Neuronal stem cell (in vitro differentiated cells): ENCODE results near the gene PLXNA4.

ENCODE experiments used
- DNase-seq: peaks from one replicate; pipeline ENCODE4 v3.0.0-alpha.2; 2013; ENCODE audit warnings: low spot score
- H2AFZ ChIP-seq: one replicate; pipeline ENCODE4 v1.6.1; 2013; ENCODE audit warnings: mild to moderate bottlenecking, low read length, inconsistent platforms
- H2AK5ac ChIP-seq: 2 replicates; pipeline ENCODE4 v1.6.1; 2013; ENCODE audit warnings: low read depth, mild to moderate bottlenecking, inconsistent platforms, low read length, moderate library complexity, mixed read lengths
- H2BK120ac ChIP-seq: 2 replicates; pipeline ENCODE4 v1.6.1; 2013; ENCODE audit warnings: low read depth, mild to moderate bottlenecking, inconsistent platforms, low read length, moderate library complexity, mixed read lengths
- H2BK12ac ChIP-seq: one replicate; pipeline ENCODE4 v1.6.1; 2013; ENCODE audit warnings: low read length, inconsistent platforms
- H2BK15ac ChIP-seq: 2 replicates; pipeline ENCODE4 v1.6.1; 2013; ENCODE audit warnings: mild to moderate bottlenecking, low read length, inconsistent platforms, mixed read lengths
- H2BK5ac ChIP-seq: one replicate; pipeline ENCODE4 v1.6.1; 2013; ENCODE audit warnings: inconsistent platforms, mild to moderate bottlenecking, low read length, moderate library complexity
- H3K14ac ChIP-seq: one replicate; pipeline ENCODE4 v1.6.1; 2013; ENCODE audit warnings: low read length, inconsistent platforms
- H3K18ac ChIP-seq: 2 replicates; pipeline ENCODE4 v1.6.1; 2013; ENCODE audit warnings: low read length, inconsistent platforms
- H3K23ac ChIP-seq: 2 replicates; pipeline ENCODE4 v1.6.1; 2013; ENCODE audit warnings: low read depth, mild to moderate bottlenecking, mixed read lengths, low read length, inconsistent platforms; ENCODE audit not compliant: poor library complexity
- H3K27ac ChIP-seq: replicated peaks from 3 replicates; pipeline ENCODE4 v1.5.1; 2013; ENCODE audit warnings: low read length, inconsistent platforms
- H3K27me3 ChIP-seq, 3 experiments: 2 replicates each; pipeline ENCODE4 v1.6.1; 2013; ENCODE audit warnings: low read length in 3 of 3, mild to moderate bottlenecking in 2 of 3, inconsistent platforms in 1 of 3, low read depth in 1 of 3, mixed read lengths in 1 of 3, moderate library complexity in 1 of 3; ENCODE audit not compliant: control insufficient read depth in 3 of 3, insufficient read depth in 3 of 3
- H3K36me3 ChIP-seq, 2 donors: replicated peaks in 1 of 2; 2 replicates each; pipeline ENCODE4 v1.6.1; 2013; ENCODE audit warnings: low read length in 2 of 2; ENCODE audit not compliant: control insufficient read depth in 2 of 2, insufficient read depth in 2 of 2
- H3K4ac ChIP-seq: 2 replicates; pipeline ENCODE4 v1.6.1; 2013; ENCODE audit warnings: inconsistent platforms, mild to moderate bottlenecking, low read length, moderate library complexity
- H3K4me1 ChIP-seq, 2 donors: 1 replicate in 1 of 2; 2 replicates in 1 of 2; pipeline ENCODE4 v1.6.1; 2013; ENCODE audit warnings: low read length in 2 of 2, low read depth in 1 of 2; ENCODE audit not compliant: control insufficient read depth in 2 of 2, insufficient read depth in 1 of 2
- H3K4me2 ChIP-seq: one replicate; pipeline ENCODE4 v1.6.1; 2013; ENCODE audit warnings: mild to moderate bottlenecking, low read length, inconsistent platforms; ENCODE audit not compliant: insufficient read depth, poor library complexity, severe bottlenecking
- H3K4me3 ChIP-seq, 2 donors: 2 replicates each; pipeline ENCODE4 v1.5.1; 2013; ENCODE audit warnings: low read length in 2 of 2, mild to moderate bottlenecking in 2 of 2, inconsistent platforms in 1 of 2, moderate library complexity in 1 of 2
- H3K79me1 ChIP-seq: one replicate; pipeline ENCODE4 v1.6.1; 2013; ENCODE audit warnings: low read depth, mild to moderate bottlenecking, inconsistent platforms, low read length, moderate library complexity
- H3K9ac ChIP-seq: one replicate; pipeline ENCODE4 v1.6.1; 2013; ENCODE audit warnings: mild to moderate bottlenecking, low read depth, low read length, inconsistent platforms; ENCODE audit not compliant: poor library complexity
- H3K9me3 ChIP-seq, 2 donors: replicated peaks in 1 of 2; 2 replicates each; pipeline versions ENCODE3 to v1.6.1; 2013; ENCODE audit warnings: low read length in 2 of 2, mild to moderate bottlenecking in 2 of 2, inconsistent platforms in 1 of 2, low read depth in 1 of 2, mixed read lengths in 1 of 2, moderate library complexity in 1 of 2; ENCODE audit not compliant: control insufficient read depth in 2 of 2, insufficient read depth in 1 of 2
- H4K8ac ChIP-seq: one replicate; pipeline ENCODE4 v1.6.1; 2013; ENCODE audit warnings: low read depth, mild to moderate bottlenecking, inconsistent platforms, low read length, moderate library complexity
- H4K91ac ChIP-seq: one replicate; pipeline ENCODE4 v1.6.1; 2013; ENCODE audit warnings: low read length, low read depth, mild to moderate bottlenecking, inconsistent platforms; ENCODE audit not compliant: poor library complexity
- WGBS, 2 donors: extraction: QIAGEN DNeasy Blood & Tissue Kit; methylation state at CpG; one replicate each; pipeline ENCODE4 v1.1.7; 2013; ENCODE audit warnings: missing lambda C conversion rate in 2 of 2, mixed read lengths in 1 of 2; ENCODE audit not compliant: insufficient read length in 2 of 2, insufficient replicate concordance in 1 of 2; ENCODE audit errors: extremely low coverage in 2 of 2; 5-methylcytosine and 5-hydroxymethylcytosine counted together

Gene PLXNA4

DNA sequence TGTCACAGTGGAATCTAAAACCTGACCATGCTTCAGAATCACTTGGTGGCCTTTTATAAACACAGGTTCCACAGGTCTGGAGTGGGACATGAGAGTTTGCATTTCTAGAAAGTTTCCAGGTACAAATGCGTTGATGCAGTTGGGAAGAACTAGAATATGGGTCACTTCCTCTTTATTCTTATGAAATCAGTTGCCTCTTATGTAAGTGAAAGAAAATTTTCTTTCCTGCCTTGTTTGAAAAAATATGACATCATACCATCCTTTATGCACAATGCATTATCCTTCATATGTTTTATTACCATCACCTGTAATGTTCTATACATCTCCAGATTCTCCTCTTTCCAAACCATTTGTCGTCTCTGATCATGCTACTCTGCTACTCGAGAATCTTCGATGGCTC lies 44.0 kb downstream of the PLXNA4 start:
- Histone ChIP-seq H3K4me1 (peaks cover 0 to 5% of the 10 kb centered on the region in 2 donors), H3K4me3 (no peak overlapping the region), H3K9me3 (no peaks in the 10 kb centered on the region), H2BK15ac (no peak overlapping the region), H3K27me3 (no peaks in the 10 kb centered on the region), H3K18ac (no peak overlapping the region), H3K79me1 (no peaks in the 10 kb centered on the region), H3K36me3 (no peaks in the 10 kb centered on the region), H2BK120ac (no peak overlapping the region), H3K27ac (no peak overlapping the region), H3K23ac (no peak overlapping the region), H2AK5ac (no peak overlapping the region), H4K91ac (no peak overlapping the region), H4K8ac (no peak overlapping the region), H3K4me2 (no peak overlapping the region), H3K9ac (no peak overlapping the region), H2AFZ (no peak overlapping the region), H3K14ac (no peak overlapping the region), H2BK5ac (no peak overlapping the region), H2BK12ac (no peak overlapping the region), H3K4ac (no peak overlapping the region)
- no CpG with 5 or more reads among the region's 4 CpGs for WGBS, 2 donors
- no peak for DNase-seq

DNA sequence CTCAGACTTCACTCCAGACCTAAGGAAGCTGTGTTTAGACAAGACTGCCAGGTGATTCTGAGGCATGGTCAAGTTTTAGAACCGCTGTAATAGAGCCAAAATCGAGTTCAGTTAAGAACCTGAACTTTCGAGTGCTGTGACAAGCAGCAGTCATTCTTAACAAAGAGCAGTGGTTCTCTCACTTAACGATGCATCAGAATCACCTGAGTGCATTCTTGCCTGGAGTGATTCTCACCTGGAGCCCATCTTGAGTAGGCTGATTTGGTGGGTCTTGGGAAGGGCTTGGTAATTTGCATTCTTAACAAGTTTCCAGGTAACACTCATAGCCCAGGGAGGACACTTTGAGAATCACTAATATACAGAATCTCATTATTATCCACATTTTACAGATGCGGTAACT lies 44.7 kb downstream of the PLXNA4 start:
- Histone ChIP-seq H3K4me3 (no peak overlapping the region), H3K9me3 (no peaks in the 10 kb centered on the region), H2AK5ac (no peak overlapping the region), H2BK12ac (no peak overlapping the region), H3K9ac (no peak overlapping the region), H2BK5ac (no peak overlapping the region), H4K8ac (no peak overlapping the region), H3K79me1 (no peaks in the 10 kb centered on the region), H3K18ac (no peak overlapping the region), H3K4ac (no peak overlapping the region), H4K91ac (no peak overlapping the region), H2BK120ac (no peak overlapping the region), H3K23ac (no peak overlapping the region), H3K27ac (no peak overlapping the region), H3K14ac (no peak overlapping the region), H3K36me3 (no peaks in the 10 kb centered on the region), H2AFZ (no peak overlapping the region), H3K4me1 (peaks cover 0 to 4% of the 10 kb centered on the region in 2 donors), H3K4me2 (no peak overlapping the region), H3K27me3 (no peaks in the 10 kb centered on the region), H2BK15ac (no peak overlapping the region)
- DNase-seq: no peak
- no CpG with 5 or more reads among the region's 5 CpGs for WGBS, 2 donors

DNA sequence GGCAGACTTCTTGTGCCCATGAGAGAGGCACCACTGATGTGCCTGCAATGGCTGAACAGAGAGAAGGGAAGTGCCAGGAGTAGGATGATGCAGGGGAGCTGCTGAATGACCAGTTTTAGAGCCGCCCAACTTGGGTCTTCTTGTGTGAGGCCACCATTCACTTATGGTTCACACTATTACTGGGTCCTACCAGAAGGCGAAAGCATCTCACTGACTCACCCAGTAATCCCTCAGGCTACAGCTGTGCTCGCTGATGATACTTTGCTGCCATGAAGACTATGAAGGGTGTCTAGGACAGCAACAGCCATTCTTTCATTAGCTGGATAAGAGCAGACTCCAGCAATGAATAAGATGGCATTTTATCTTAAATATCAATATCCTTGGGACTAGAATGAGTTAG lies 47.6 kb downstream of the PLXNA4 start:
- Histone ChIP-seq H3K4me3 (no peak overlapping the region), H3K36me3 (no peaks in the 10 kb centered on the region), H2BK120ac (no peak overlapping the region), H2AK5ac (no peak overlapping the region), H3K23ac (no peak overlapping the region), H3K9ac (no peak overlapping the region), H3K4me1 (no peaks in the 10 kb centered on the region), H2BK5ac (no peak overlapping the region), H3K9me3 (no peaks in the 10 kb centered on the region), H4K91ac (no peak overlapping the region), H3K18ac (no peak overlapping the region), H3K4ac (no peak overlapping the region), H3K4me2 (no peak overlapping the region), H3K27ac (no peak overlapping the region), H3K14ac (no peak overlapping the region), H2BK12ac (no peak overlapping the region), H3K79me1 (no peaks in the 10 kb centered on the region), H4K8ac (no peak overlapping the region), H3K27me3 (no peaks in the 10 kb centered on the region), H2AFZ (no peak overlapping the region), H2BK15ac (no peak overlapping the region)
- WGBS, 2 donors: no CpG with 5 or more reads among the region's 3 CpGs
- no peak for DNase-seq

DNA sequence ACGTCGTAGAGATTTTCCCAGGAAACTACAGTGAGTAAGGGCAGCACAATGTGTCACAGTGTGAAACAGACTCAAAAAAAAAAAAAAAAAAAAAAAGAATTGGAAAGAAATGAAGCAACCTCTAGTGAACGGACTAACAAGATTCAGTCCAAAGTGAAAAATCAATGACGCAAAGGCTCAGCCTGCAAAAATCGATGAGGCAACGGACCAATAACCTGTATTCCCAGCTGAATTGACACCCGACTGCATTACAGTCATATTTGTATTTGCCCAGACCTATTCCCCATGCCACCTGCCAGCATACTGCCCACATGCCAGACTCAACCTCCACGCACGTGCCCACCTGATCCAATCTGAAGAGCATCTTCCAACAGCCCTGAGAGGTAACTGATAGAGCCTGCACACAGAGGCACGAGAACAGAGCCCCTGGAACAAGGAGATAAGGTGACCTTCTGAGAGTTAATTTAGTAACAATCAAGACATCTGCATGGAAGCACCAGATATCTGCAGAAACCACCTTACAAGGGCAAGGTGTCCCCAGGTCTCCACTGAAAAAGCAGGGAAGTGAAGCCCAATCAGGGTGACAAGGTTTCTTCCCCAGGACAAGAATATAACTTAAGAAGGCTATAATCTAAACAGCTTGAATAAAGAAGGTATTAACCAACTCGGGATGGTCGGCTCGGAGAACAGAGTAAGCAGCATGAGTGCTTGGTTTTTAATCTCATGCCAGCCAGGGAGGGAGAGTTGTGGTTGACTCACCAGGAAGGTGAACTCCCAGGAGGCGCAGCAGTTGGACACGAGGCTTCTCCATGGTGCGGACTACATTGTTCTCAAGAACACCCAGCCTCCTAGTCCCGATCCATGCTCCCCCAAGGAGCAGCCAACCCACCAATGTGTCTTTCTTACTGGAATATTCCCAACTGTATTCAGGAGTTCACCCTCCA lies 48.5 kb downstream of the PLXNA4 start:
- Histone ChIP-seq H2BK120ac (no peak overlapping the region), H2BK12ac (no peak overlapping the region), H3K36me3 (no peaks in the 10 kb centered on the region), H3K18ac (no peak overlapping the region), H3K4ac (no peak overlapping the region), H3K27me3 (no peaks in the 10 kb centered on the region), H3K9me3 (no peaks in the 10 kb centered on the region), H2AFZ (no peak overlapping the region), H3K4me2 (no peak overlapping the region), H3K79me1 (no peaks in the 10 kb centered on the region), H3K27ac (no peak overlapping the region), H2BK15ac (no peak overlapping the region), H3K4me1 (no peaks in the 10 kb centered on the region), H3K14ac (no peak overlapping the region), H3K4me3 (no peak overlapping the region), H4K8ac (no peak overlapping the region), H2AK5ac (no peak overlapping the region), H4K91ac (no peak overlapping the region), H3K23ac (no peak overlapping the region), H2BK5ac (no peak overlapping the region), H3K9ac (no peak overlapping the region)
- no peak for DNase-seq
- WGBS, 2 donors: no CpG with 5 or more reads among the region's 17 CpGs
